NCI-H524 (cell line): Measurements from ENCODE around the gene ATXN1L.
A peak's percentile ranks its signal among the peaks of the same experiment; 100 is the strongest.
"Not testable (repeated sequence)": the region's sequence is repeated elsewhere in the genome, so short reads cannot be mapped to it uniquely, and the experiment has no call there.

Experiments
- DNase-seq, 2 experiments: peaks; one replicate each; lab custom pipeline; 2025; lab: John Stamatoyannopoulos, UW

The ATXN1L gene

DNA sequence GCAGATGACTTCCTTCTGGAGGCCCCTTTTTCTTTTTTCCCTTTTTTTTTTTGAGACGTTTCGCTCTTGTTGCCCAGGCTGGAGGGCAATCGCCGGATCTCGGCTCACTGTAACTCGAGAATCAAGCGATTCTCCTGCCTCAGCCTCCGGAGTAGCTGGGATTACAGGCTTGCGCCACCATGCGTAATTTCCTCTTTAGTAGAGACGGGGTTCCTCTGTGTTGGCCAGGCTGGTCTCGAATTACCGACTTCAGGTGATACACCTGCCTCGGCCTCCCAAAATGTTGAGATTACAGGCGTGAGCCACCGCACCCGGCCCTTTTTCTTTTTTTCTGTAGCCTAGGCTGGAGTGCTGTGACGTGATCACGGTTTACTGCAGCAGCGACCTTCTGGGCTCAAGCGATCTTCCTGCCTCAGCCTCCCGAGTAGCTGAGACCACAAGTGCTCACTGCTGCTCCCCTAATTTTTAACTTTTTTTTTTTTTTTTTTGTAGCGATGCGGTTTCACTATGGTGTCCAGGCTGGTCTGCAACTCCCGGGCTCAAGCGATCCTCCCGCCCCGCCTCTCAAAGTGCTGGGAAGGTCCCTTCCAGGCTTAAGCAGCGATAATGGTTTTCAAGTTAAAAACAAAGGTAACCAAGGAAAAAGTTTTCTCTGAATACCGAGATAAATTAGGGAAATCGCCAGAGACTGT, 48.6 kb downstream of the ATXN1L start:
- peak; percentile 49 to 66 for DNase-seq

DNA sequence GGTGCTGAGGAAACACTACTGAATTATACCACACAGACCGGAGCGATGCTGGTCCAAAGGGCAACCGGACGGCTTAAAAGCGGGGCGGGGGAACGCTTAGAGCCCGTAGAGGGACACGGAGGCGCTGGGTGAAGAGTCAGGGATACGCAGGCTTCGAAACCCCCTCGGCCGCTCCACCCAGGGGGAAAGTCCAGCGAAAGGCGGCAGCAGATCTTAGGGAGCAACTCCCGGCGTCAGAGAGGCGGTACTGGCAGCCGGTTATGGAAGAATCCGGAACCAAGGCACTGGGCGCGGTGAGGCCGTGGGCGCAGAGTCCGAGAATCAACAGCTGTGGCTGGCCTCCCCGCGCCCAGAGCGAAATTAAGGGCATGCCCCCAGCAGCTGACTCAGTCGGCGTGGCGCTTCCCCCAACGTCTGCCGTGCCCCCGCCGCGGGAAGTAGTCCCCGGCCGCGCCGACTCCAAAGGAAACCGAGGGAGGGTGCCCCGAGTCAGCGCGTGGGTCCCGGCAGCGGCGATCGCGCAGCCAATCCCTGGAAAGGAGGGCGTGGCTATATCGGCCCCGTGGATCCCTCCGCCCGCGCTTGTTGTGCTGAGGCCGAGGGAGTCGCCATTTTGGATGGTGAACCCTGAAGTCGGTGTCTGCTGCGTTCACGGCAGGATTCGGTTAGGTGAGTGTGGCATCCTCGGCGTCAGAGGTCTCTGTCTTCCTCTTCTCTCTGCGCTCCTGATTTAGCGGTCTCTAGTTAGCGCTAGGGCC, 49.3 kb downstream of the ATXN1L start, which contains the start of gene IST1:
IST1 (plus strand) TSS at position 611 of the 758 bp plus-strand sequence. CDS start 20,110 bp downstream, outside the sequence.
- DNase-seq, result peak; percentile 96 to 98

- DNase-seq, result peak; percentile 20 to 29
These were observed 50.0 kb downstream of the ATXN1L start for GRCh38 chr16:71895679-71896365.

- no peak for DNase-seq
These were observed 51.1 kb downstream of the ATXN1L start for GRCh38 chr16:71896764-71897368.

DNA sequence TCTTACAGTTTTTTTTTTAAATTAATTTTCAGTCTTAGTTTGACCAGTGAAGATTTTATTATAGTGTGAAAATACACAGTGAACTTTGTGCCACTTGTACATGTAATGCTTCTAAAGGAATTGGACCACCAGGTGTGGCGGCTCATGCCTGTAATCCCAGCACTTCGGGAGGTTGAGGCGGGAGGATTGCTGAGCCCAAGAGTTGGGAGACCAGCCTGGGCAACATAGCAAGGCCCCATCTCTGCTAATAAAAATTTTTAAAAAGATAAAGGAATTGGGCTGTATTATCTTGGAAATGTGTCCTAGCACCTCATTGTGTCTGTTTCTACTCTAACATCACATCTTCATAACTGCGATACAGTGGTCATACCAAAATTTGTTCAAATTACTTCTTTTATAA, 53.4 kb downstream of the ATXN1L start:
- no peak for DNase-seq

- no peak for DNase-seq
These were observed 57.0 kb downstream of the ATXN1L start for GRCh38 chr16:71902656-71903365.

GRCh38 chr16:71903608-71904007, 57.8 kb downstream of the ATXN1L start:
- no peak for DNase-seq

- no peak for DNase-seq
These were observed 58.5 kb downstream of the ATXN1L start for GRCh38 chr16:71904239-71904638.

DNA sequence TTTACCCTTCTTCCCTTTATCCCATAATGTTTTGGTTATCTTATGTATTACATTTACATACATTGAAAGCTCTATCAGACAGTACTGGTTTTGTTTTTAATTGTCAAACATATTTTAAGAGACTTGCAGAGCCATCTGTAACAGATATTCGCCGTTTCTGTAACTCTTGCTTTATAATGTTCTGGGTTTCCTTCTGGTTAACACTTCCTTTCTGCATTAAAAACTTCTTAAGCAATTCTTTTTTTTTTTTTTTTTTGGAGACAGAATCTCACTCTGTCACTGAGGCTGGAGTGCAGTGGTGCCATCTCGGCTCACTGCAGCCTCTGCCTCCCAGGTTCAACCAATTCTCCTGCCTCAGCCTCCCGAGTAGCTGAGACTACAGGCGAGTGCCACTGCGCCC, 60.0 kb downstream of the ATXN1L start:
- not testable (repeated sequence) for DNase-seq
